IPS-20b (cell line): ENCODE results near the gene INPP5F.
"Not testable (repeated sequence)": the region's sequence is repeated elsewhere in the genome, so short reads cannot be mapped to it uniquely, and the experiment has no call there.

Experiments
- H3K27ac ChIP-seq: one replicate; pipeline ENCODE4 v1.5.1; 2013; ENCODE audit warnings: low read length
- H3K27me3 ChIP-seq: 2 replicates; pipeline ENCODE4 v1.6.1; 2013; ENCODE audit warnings: mild to moderate bottlenecking, low read length, inconsistent platforms; ENCODE audit not compliant: insufficient read depth
- H3K36me3 ChIP-seq: 2 replicates; pipeline ENCODE4 v1.6.1; 2013; ENCODE audit warnings: low read depth, mild to moderate bottlenecking, inconsistent platforms, low read length, moderate library complexity; ENCODE audit not compliant: insufficient read depth
- H3K4me1 ChIP-seq: 2 replicates; pipeline ENCODE4 v1.6.1; 2013; ENCODE audit warnings: mild to moderate bottlenecking, control low read depth, inconsistent platforms, low read length, moderate library complexity; ENCODE audit not compliant: insufficient read depth
- H3K4me3 ChIP-seq: 2 replicates; pipeline ENCODE4 v1.5.1; 2013; ENCODE audit warnings: mild to moderate bottlenecking, low read length, inconsistent platforms
- H3K9ac ChIP-seq: 2 replicates; pipeline ENCODE4 v1.6.1; 2013; ENCODE audit warnings: low read depth, mild to moderate bottlenecking, inconsistent platforms, low read length, moderate library complexity
- H3K9me3 ChIP-seq: 2 replicates; pipeline ENCODE4 v1.6.1; 2013; ENCODE audit warnings: mild to moderate bottlenecking, low read depth, low read length, inconsistent platforms; ENCODE audit not compliant: insufficient read depth

The INPP5F gene

GRCh38 chr10:119770928-119771327 lies 45.1 kb downstream of the INPP5F start:
- H3K9ac ChIP-seq = no peak overlapping the region
- H3K27ac ChIP-seq = no peak overlapping the region
- H3K27me3 ChIP-seq = no peaks in the 10 kb centered on the region
- no peak overlapping the region for H3K4me3 ChIP-seq
- H3K9me3 ChIP-seq = no peaks in the 10 kb centered on the region
- no peaks in the 10 kb centered on the region for H3K4me1 ChIP-seq
- no peaks in the 10 kb centered on the region for H3K36me3 ChIP-seq

DNA sequence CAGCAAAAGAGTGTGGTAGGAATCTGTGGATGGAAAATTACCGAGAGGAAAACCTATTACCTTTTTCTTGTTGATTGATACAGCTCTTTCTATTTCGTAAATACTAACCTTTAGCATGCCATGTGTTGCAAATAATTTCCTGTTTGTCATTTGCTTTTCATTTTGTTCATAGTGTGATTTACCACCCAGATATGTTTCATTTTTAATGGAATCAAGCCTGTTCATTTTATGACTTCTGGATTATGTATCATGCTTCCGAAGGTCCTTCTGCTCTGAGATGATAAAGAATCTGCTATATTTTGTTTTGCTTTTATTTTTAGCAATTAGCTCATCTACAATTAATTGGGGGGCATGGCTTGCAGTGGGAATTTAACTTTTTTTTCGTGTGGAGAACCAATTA lies 46.5 kb downstream of the INPP5F start:
- Histone ChIP-seq H3K27me3 (no peaks in the 10 kb centered on the region), H3K9me3 (no peaks in the 10 kb centered on the region), H3K4me3 (no peak overlapping the region), H3K36me3 (no peaks in the 10 kb centered on the region), H3K27ac (no peak overlapping the region), H3K9ac (no peak overlapping the region), H3K4me1 (no peaks in the 10 kb centered on the region)

GRCh38 chr10:119773041-119773440 lies 47.2 kb downstream of the INPP5F start:
- H3K27me3 ChIP-seq, H3K36me3 ChIP-seq, H3K9me3 ChIP-seq, H3K4me1 ChIP-seq, H3K4me3 ChIP-seq, H3K9ac ChIP-seq, H3K27ac ChIP-seq: not testable (repeated sequence)

DNA sequence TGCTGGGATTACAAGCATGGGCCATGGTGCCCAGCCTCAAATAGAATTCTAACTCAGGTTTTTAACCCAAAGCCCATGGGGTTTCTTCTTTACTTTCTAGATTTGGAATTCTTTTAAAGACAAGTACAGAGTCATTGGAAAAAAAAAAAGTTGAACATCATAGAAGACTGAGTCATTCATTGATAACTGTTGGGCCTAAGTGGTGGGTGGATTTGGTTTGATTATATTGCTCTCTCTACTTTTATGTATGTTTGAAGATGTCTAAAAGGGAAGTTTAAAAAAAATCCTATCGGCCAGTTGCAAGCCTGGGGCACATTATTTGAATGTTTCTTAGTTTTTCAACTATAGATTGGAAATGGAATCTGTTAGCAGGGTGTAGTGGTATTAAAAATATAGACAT lies 49.7 kb downstream of the INPP5F start:
- Histone ChIP-seq H3K4me3 (no peak overlapping the region), H3K27ac (no peak overlapping the region), H3K4me1 (no peaks in the 10 kb centered on the region), H3K27me3 (no peaks in the 10 kb centered on the region), H3K9me3 (no peaks in the 10 kb centered on the region), H3K9ac (no peak overlapping the region), H3K36me3 (no peaks in the 10 kb centered on the region)

DNA sequence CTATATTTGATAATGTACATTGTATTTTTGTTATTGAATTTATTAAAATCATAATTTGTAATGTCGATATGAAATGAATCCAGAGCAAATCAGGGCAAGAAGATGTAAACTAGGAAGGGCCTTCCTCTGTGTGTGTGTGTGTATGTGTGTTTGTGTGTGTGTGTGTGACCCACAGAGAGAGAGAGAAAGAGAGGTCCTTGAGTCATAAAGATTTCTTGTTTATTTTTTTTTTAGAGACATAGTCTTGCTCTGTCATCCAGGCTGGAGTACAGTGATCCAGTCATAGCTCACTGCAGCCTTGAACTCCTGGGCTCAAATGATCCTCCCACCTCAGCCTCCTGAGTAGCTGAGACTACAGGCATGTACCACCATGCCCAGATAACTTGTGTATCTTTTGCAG lies 50.7 kb downstream of the INPP5F start:
- H3K4me1 ChIP-seq = no peaks in the 10 kb centered on the region
- H3K27ac ChIP-seq = no peak overlapping the region
- no peaks in the 10 kb centered on the region for H3K27me3 ChIP-seq
- H3K4me3 ChIP-seq = no peak overlapping the region
- H3K36me3 ChIP-seq = no peaks in the 10 kb centered on the region
- no peak overlapping the region for H3K9ac ChIP-seq
- no peaks in the 10 kb centered on the region for H3K9me3 ChIP-seq

DNA sequence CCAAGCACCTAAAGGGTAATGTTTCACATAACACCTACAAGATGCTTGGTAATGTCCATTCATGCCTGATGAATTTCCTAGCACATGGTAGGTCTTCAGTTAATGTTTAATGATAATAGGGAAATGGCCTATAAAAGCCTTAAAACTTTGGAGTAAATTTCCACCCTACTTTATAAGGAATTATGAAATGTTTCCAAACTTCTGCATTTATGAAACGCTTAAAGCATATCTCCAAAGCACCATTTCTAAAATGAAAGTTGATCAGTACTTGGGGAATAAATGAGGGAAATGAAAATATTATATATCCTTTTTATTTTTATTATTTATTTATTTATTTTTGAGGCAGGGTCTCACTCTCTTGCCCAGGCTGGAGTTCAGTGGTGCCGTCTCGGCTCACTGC lies 51.8 kb downstream of the INPP5F start:
- no peaks in the 10 kb centered on the region for H3K27me3 ChIP-seq
- no peaks in the 10 kb centered on the region for H3K9me3 ChIP-seq
- H3K9ac ChIP-seq = no peak overlapping the region
- no peaks in the 10 kb centered on the region for H3K4me1 ChIP-seq
- H3K4me3 ChIP-seq = no peak overlapping the region
- no peaks in the 10 kb centered on the region for H3K36me3 ChIP-seq
- no peak overlapping the region for H3K27ac ChIP-seq

GRCh38 chr10:119778776-119779445 lies 53.1 kb downstream of the INPP5F start:
- no peaks in the 10 kb centered on the region for H3K27me3 ChIP-seq
- no peaks in the 10 kb centered on the region for H3K4me1 ChIP-seq
- H3K27ac ChIP-seq = no peak overlapping the region
- no peaks in the 10 kb centered on the region for H3K9me3 ChIP-seq
- no peak overlapping the region for H3K4me3 ChIP-seq
- H3K36me3 ChIP-seq = no peaks in the 10 kb centered on the region
- no peak overlapping the region for H3K9ac ChIP-seq

- Histone ChIP-seq H3K9ac (no peak overlapping the region), H3K27me3 (no peaks in the 10 kb centered on the region), H3K9me3 (no peaks in the 10 kb centered on the region), H3K4me1 (peaks cover 5% of the 10 kb centered on the region; the same call in 1 of the 2 replicates), H3K4me3 (no peak overlapping the region), H3K36me3 (no peaks in the 10 kb centered on the region), H3K27ac (no peak overlapping the region)
Measured at GRCh38 chr10:119780879-119781480, 55.1 kb downstream of the INPP5F start.

DNA sequence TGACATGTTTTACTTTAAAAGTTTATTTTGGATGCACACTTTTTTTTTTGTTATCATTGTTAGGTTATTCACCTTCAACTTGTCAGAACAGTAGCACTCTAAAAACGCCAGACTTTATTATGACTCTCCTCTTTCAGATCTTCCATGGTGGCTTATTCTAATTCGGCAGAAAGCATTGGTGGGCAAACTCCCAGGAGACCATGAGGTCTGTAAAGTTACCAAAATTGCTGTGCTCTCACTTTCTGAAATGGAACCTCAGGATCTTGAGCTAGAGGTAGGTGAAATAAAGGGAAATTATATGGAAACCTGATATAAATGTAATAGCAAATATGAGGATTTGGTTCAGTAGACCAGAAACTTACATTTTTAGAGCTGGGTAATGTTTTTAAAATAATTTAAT lies 55.6 kb downstream of the INPP5F start:
- H3K27me3 ChIP-seq = no peaks in the 10 kb centered on the region
- no peak overlapping the region for H3K27ac ChIP-seq
- no peak overlapping the region for H3K4me3 ChIP-seq
- H3K9ac ChIP-seq = no peak overlapping the region
- no peaks in the 10 kb centered on the region for H3K9me3 ChIP-seq
- peaks cover 6% of the 10 kb centered on the region; the same call in 1 of the 2 replicates for H3K4me1 ChIP-seq
- H3K36me3 ChIP-seq = no peaks in the 10 kb centered on the region

GRCh38 chr10:119782981-119783664 lies 57.3 kb downstream of the INPP5F start:
- no peak overlapping the region for H3K27ac ChIP-seq
- no peaks in the 10 kb centered on the region for H3K27me3 ChIP-seq
- peaks cover 12% of the 10 kb centered on the region; the same call in 1 of the 2 replicates for H3K4me1 ChIP-seq
- no peaks in the 10 kb centered on the region for H3K9me3 ChIP-seq
- H3K36me3 ChIP-seq = no peaks in the 10 kb centered on the region
- H3K9ac ChIP-seq = no peak overlapping the region
- H3K4me3 ChIP-seq = no peak overlapping the region

DNA sequence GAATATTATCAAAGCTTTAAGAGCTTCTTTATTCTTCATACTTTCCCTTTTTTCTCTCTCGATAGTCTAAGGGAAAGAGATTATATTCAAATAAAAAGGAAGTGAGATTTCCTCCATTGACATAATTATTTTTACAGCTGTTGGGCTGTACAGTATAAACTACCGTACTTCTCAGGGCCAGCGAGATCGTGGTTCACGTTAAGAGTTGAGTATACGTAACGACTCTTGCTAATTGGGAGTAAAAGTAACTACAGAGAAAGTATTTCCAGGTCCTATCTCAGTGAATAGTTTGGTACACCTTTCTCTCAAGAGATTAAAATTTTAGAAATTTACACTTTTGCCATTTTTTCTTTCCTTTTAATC lies 57.8 kb downstream of the INPP5F start:
- H3K9ac ChIP-seq = no peak overlapping the region
- no peaks in the 10 kb centered on the region for H3K36me3 ChIP-seq
- no peak overlapping the region for H3K27ac ChIP-seq
- H3K4me3 ChIP-seq = no peak overlapping the region
- no peaks in the 10 kb centered on the region for H3K27me3 ChIP-seq
- H3K4me1 ChIP-seq = peaks cover 12% of the 10 kb centered on the region; the same call in 1 of the 2 replicates
- no peaks in the 10 kb centered on the region for H3K9me3 ChIP-seq
